GM21825 (cell line): Measurements from ENCODE around the gene TAS1R3.

ENCODE experiments used
- ATAC-seq: cut with Tn5 transposase; IDR thresholded peaks from one replicate; pipeline ENCODE4 v1.9.1; 2021; ENCODE audit warnings: mild to moderate bottlenecking, moderate library complexity; ENCODE audit not compliant: unreplicated experiment

The TAS1R3 gene

DNA sequence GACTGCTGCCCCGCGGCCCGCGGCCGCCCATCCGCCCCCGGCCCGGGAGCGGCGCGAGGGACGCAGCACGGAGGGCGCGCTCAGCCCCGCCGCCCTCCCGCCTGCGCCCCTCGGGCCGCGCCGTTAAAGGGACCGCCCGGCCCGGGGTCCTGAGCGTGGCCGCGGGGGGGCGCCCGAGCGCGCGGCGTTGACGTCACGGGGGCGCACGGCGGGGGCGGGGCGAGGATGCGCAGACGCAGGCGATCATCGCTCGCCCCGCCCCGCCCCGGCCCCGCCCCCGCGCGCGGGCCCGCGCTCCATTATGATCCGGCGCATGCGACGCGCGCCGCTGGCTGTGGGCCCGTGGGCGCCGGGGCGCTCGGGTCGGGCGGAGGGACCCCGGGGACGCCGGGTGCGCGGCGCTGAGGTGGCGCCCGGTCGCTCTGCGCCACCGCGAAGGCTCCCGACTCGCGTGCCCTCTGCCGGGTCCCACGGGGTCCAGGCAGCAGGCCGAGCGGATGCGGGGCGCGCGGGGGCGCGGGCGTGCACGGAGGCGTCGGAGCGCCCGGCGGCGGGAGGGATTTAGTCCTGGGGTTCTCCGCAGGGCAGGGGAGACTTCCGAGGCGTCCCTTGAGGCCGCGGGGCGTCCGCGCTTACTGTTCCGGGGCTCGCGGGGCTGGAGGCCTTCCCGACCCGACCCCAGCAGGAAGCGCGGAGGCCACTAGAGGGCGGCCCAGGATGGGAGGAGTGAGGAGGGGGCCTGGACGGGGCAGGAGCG lies 18.4 kb downstream of the TAS1R3 start, which contains the start of gene DVL1:
DVL1 (minus strand) TSS at position 163 of the 757 bp plus-strand sequence. CDS start 353 bp downstream, outside the sequence.
- peak; percentile 48 for ATAC-seq

GRCh38 chr1:1351511-1352427 lies 20.7 kb downstream of the TAS1R3 start:
- ATAC-seq = no peak

- no peak for ATAC-seq
Observed at GRCh38 chr1:1352786-1353388, 21.8 kb downstream of the TAS1R3 start.

GRCh38 chr1:1353389-1354151 lies 22.5 kb downstream of the TAS1R3 start:
- no peak for ATAC-seq

- no peak for ATAC-seq
Observed at GRCh38 chr1:1354271-1355247, 23.5 kb downstream of the TAS1R3 start.

GRCh38 chr1:1355416-1355815 lies 24.3 kb downstream of the TAS1R3 start:
- ATAC-seq = no peak

DNA sequence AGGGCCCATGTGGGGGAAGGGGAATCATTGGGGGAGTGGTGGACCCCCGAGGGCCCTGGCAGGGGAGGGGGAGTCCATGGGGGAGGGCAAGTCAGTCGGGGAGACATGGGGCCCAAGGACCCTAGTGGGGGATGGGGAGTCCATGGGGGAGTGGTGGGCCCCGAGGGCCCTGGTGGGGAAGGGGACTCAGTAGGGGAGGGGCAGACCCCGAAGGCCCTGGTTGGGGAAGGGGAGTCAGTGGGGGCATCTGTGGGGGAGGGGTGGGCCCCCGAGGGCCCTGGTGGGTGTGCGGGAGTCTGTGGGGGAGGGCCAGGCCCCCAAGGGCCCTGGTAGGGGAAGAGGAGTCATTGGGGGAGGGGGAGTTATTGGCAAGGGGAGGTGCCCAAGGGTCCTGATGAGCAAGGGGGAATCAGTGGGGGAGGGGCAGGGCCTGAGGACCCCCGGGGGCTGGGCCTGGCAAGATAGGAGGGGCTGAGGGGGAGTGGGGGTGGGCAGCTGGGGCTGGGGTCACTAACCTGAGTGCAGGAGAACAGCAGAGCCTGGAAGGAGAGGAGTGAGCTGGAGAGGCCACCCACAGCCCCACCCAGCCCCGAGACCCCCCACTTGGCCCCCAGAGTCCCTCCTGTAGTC lies 25.2 kb downstream of the TAS1R3 start:
- ATAC-seq = no peak

- no peak for ATAC-seq
Observed at GRCh38 chr1:1356796-1357401, 25.8 kb downstream of the TAS1R3 start.

DNA sequence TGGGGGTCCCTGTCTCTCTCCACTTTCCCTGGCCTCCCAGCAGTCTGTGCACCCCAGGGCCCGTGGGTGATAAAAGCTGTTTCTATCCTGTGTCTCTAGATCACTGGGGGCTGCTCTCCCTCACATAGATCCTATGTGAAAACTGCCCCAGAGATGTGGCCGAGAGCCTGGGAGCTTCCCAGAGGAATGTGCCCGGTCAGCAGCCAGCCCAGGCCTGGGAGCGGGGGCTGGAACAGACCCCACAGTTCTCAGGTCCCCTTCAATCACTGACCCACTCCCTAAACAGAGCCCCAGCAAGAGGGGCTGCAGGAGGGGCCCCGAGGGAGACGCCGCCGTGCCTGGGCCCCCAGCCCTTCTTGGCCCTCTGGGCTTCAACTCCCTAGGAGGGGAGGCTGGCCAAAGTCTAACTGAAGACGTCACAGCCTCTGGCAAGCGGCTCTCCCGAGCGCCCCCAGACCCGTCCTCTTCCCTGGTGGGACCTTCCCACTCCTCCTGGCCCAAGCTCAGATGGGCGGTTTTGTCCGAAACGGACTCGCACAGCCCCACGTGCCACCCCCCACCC lies 26.9 kb downstream of the TAS1R3 start:
- ATAC-seq = no peak

GRCh38 chr1:1358433-1359271 lies 27.6 kb downstream of the TAS1R3 start, which contains the start of gene MXRA8:
Gene MXRA8 (minus strand): TSS chr1:1358555. CDS start chr1:1358504, 51 bp downstream.
- ATAC-seq = no peak

GRCh38 chr1:1359308-1359663 lies 28.2 kb downstream of the TAS1R3 start:
- ATAC-seq = no peak

- no peak for ATAC-seq
Observed at GRCh38 chr1:1359664-1360468, 28.8 kb downstream of the TAS1R3 start.

DNA sequence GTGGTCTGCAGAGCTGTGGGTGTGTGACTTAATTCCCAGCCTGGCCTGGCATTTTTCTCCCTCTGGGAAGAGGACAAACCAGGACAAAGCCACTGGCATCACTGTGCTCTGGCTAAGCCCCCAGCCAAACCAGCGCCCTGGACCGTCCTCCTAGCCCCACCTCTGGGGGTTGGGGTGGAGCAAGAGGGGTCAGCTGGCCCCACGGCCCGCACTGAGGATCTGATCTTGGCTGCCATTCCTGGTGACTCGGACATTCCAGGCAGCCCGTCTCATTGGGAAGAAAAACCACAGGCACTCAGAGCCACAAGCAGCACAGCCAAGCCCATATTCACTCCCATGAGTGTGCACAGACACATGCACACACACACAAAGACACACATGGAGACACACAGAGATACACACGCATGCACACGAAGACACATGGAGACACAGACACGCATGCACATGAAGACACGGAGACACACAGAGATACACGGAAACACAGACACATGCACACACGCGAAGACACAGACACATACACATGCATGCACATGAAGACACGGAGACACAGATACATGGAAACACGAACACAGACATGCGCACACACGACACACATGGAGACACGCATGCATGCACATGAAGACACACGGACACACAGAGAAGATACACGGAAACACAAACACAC lies 29.6 kb downstream of the TAS1R3 start:
- ATAC-seq = no peak

- ATAC-seq = no peak
Observed at GRCh38 chr1:1361233-1361981, 30.3 kb downstream of the TAS1R3 start.

DNA sequence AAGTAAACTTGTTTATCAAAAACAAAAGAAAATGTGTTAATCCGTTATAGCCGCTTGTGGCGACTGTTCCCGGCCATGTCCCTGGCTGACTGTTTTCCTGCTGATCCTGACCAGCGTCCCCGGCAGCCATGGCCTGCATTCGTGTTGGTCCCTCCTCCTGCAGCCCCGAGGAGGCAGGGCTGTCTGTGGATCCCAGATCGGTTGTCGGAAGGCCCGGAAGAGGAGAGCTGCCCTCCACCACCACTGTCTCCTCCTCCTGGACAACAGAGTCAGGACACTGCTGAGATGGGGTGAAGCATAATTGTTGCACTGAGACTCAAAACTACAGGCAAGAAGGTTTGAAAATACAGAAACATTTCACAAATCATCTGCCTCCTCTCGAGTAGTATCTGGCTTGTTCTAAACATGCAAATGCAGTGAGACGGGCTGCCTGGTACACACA lies 30.9 kb downstream of the TAS1R3 start:
- no peak for ATAC-seq
